MM.1S (cell line): ENCODE measurements around the gene PRKCE.
"Not testable (repeated sequence)": the region's sequence is repeated elsewhere in the genome, so short reads cannot be mapped to it uniquely, and the experiment has no call there.

Experiments used
- DNase-seq: peaks from one replicate; pipeline ENCODE4 v3.0.0-alpha.2; 2015
- H2AFZ ChIP-seq: fragments of 300-600 bp; sonication (generic); 2 replicates; pipeline ENCODE4 v1.6.0; 2016; ENCODE audit warnings: antibody characterized with exemption, low read length
- H3F3A ChIP-seq: fragments of 300-600 bp; sonication (generic); 2 replicates; pipeline ENCODE4 v1.6.1; 2016; ENCODE audit warnings: mild to moderate bottlenecking, antibody characterized with exemption, low read length, moderate library complexity, mixed read lengths; ENCODE audit not compliant: insufficient read depth
- H3K27ac ChIP-seq: fragments of 300-600 bp; sonication (generic); 2 replicates; pipeline ENCODE4 v1.5.1; 2016; ENCODE audit warnings: mild to moderate bottlenecking, low read length
- H3K27me3 ChIP-seq: fragments of 300-600 bp; sonication (generic); replicated peaks from 2 replicates; pipeline ENCODE4 v1.6.0; 2016; ENCODE audit warnings: low read length; ENCODE audit not compliant: insufficient read depth
- H3K36me3 ChIP-seq: fragments of 300-600 bp; sonication (generic); replicated peaks from 2 replicates; pipeline ENCODE4 v1.6.1; 2016; ENCODE audit warnings: mild to moderate bottlenecking, low read length, mixed read lengths; ENCODE audit not compliant: insufficient read depth
- H3K4me1 ChIP-seq: fragments of 300-600 bp; sonication (generic); 2 replicates; pipeline ENCODE4 v1.6.1; 2016; ENCODE audit warnings: low read length, mixed read lengths
- H3K4me2 ChIP-seq: fragments of 300-600 bp; sonication (generic); 2 replicates; pipeline ENCODE4 v1.6.0; 2016; ENCODE audit warnings: low read depth, low read length
- H3K4me3 ChIP-seq: fragments of 300-600 bp; sonication (generic); 2 replicates; pipeline ENCODE4 v1.5.1; 2016; ENCODE audit warnings: low read length, mixed read lengths
- H3K79me2 ChIP-seq: fragments of 300-600 bp; sonication (generic); 2 replicates; pipeline ENCODE4 v1.6.1; 2016; ENCODE audit warnings: mixed run types, low read length, mixed read lengths
- H3K9ac ChIP-seq: fragments of 300-600 bp; sonication (generic); 2 replicates; pipeline ENCODE4 v1.6.1; 2016; ENCODE audit warnings: low read length, mixed read lengths
- H3K9me2 ChIP-seq: fragments of 300-600 bp; sonication (generic); replicated peaks from 2 replicates; pipeline ENCODE4 v1.6.1; 2016; ENCODE audit warnings: mild to moderate bottlenecking, low read length, mixed read lengths; ENCODE audit not compliant: insufficient read depth
- H3K9me3 ChIP-seq: fragments of 300-600 bp; sonication (generic); replicated peaks from 2 replicates; pipeline ENCODE4 v1.6.1; 2016; ENCODE audit warnings: mild to moderate bottlenecking, low read length, mixed read lengths; ENCODE audit not compliant: insufficient read depth
- H4K20me1 ChIP-seq: fragments of 300-600 bp; sonication (generic); 2 replicates; pipeline ENCODE4 v1.6.1; 2016; ENCODE audit warnings: mild to moderate bottlenecking, low read length, moderate library complexity, mixed read lengths; ENCODE audit not compliant: insufficient read depth
- EZH2 ChIP-seq: fragments of 300-600 bp; sonication (generic); optimal IDR thresholded peaks from 2 replicates; pipeline ENCODE3; 2017; ENCODE audit warnings: low read depth, mild to moderate bottlenecking, antibody characterized with exemption, low read length, mixed read lengths
- EZH2phosphoT487 ChIP-seq: fragments of 300-600 bp; sonication (generic); IDR thresholded peaks from 2 replicates; pipeline ENCODE4 v1.6.1; 2018; ENCODE audit warnings: antibody characterized with exemption, low read length
- TF ChIP-seq, protein P1 (sequence below): fragments of 300-600 bp; sonication (generic); IDR thresholded peaks from 2 replicates; pipeline ENCODE4 v1.5.1; 2016; ENCODE audit warnings: antibody characterized with exemption, low read length, mixed read lengths

The PRKCE gene

DNA sequence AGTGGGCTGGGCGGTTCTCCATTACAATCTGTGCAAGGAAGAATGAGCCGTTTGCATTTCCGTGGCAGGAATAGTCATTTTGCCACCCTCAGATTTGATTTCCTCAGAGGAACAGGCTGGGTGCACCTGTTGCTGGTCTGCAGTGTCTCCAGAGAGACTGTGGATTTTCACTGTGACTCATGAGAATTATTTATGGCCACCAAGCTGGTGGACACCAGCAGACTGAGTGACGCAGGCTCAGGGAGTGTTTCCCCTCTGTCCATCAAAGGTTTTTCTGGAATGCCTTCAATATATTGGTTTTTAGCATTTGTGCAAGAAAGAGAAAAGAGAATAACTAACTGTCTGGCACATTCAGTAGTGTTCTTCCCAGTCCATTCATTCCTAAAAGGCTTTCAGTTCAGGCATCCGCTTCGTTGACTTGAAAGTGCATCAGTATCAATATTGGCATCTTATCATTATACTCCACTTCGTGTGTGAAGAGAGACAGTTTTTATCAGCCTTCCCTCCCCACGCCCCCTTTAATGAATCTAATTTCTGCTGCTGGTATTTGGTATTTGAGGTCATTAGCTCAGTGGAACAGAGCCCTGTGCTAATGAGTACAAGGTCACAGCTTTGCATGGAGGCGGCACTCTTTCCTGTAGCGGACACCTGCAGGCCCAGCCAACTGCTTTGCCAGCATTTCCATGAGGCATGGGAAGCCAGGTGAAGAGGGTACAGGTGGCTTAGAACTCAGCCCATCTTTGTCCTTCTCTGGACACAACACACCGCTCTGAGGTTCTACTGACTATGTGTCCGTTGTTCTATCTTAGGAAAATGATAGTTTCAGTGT is 39.9 kb downstream of the PRKCE start:
- H3K4me2 ChIP-seq: peak overlapping the region; percentile 89
- peak; percentile 85 for DNase-seq
- peaks cover 19% of the 10 kb centered on the region for H3F3A ChIP-seq
- no peak for TF ChIP-seq EZH2phosphoT487
- no peak for TF ChIP-seq EZH2
- TF ChIP-seq, protein P1, sequence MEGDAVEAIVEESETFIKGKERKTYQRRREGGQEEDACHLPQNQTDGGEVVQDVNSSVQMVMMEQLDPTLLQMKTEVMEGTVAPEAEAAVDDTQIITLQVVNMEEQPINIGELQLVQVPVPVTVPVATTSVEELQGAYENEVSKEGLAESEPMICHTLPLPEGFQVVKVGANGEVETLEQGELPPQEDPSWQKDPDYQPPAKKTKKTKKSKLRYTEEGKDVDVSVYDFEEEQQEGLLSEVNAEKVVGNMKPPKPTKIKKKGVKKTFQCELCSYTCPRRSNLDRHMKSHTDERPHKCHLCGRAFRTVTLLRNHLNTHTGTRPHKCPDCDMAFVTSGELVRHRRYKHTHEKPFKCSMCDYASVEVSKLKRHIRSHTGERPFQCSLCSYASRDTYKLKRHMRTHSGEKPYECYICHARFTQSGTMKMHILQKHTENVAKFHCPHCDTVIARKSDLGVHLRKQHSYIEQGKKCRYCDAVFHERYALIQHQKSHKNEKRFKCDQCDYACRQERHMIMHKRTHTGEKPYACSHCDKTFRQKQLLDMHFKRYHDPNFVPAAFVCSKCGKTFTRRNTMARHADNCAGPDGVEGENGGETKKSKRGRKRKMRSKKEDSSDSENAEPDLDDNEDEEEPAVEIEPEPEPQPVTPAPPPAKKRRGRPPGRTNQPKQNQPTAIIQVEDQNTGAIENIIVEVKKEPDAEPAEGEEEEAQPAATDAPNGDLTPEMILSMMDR: no peak
- H3K79me2 ChIP-seq: peaks cover 25% of the 10 kb centered on the region
- no peaks in the 10 kb centered on the region; the same call in 1 of the 2 replicates for H3K9me2 ChIP-seq
- no peaks in the 10 kb centered on the region for H3K27me3 ChIP-seq
- no peaks in the 10 kb centered on the region for H3K36me3 ChIP-seq
- peak overlapping the region; percentile 70 for H3K9ac ChIP-seq
- H3K27ac ChIP-seq: peak overlapping the region; percentile 96
- peaks cover 35% of the 10 kb centered on the region for H3K4me1 ChIP-seq
- no peaks in the 10 kb centered on the region for H4K20me1 ChIP-seq
- H2AFZ ChIP-seq: peak overlapping the region; percentile 13; the same call in 1 of the 2 replicates
- H3K4me3 ChIP-seq: peak overlapping the region; percentile 38
- no peaks in the 10 kb centered on the region for H3K9me3 ChIP-seq

DNA sequence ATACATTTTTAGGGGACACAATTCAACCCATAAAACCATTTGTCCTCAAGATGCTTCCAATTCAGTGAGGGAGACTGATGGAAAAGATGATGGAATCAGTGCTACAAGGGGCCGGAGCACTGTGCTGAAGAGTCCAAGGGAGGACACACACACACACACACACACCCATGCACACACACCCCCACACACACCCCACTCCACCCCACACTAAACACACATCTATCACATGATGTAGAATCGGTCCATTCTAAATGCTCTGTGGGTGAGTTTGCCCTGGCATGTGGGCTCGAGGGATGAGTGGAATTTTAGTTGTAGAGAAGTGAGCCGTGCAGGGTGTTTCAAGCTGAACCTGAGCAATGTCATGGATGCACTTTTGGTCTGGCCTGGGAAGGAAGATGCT is 41.1 kb downstream of the PRKCE start:
- H2AFZ ChIP-seq: no peak overlapping the region
- H4K20me1 ChIP-seq: no peaks in the 10 kb centered on the region
- peaks cover 35% of the 10 kb centered on the region for H3K4me1 ChIP-seq
- no peaks in the 10 kb centered on the region for H3K9me3 ChIP-seq
- H3K9ac ChIP-seq: peak overlapping the region; percentile 70; the same call in 1 of the 2 replicates
- no peak for DNase-seq
- H3F3A ChIP-seq: peaks cover 19% of the 10 kb centered on the region
- H3K4me3 ChIP-seq: no peak overlapping the region
- no peaks in the 10 kb centered on the region for H3K36me3 ChIP-seq
- H3K9me2 ChIP-seq: no peaks in the 10 kb centered on the region
- H3K27ac ChIP-seq: peak overlapping the region; percentile 96; the same call in 1 of the 2 replicates
- peak overlapping the region; percentile 89; the same call in 1 of the 2 replicates for H3K4me2 ChIP-seq
- TF ChIP-seq EZH2: no peak
- TF ChIP-seq, protein P1: no peak
- TF ChIP-seq EZH2phosphoT487: no peak
- no peaks in the 10 kb centered on the region for H3K27me3 ChIP-seq
- H3K79me2 ChIP-seq: peaks cover 30% of the 10 kb centered on the region

DNA sequence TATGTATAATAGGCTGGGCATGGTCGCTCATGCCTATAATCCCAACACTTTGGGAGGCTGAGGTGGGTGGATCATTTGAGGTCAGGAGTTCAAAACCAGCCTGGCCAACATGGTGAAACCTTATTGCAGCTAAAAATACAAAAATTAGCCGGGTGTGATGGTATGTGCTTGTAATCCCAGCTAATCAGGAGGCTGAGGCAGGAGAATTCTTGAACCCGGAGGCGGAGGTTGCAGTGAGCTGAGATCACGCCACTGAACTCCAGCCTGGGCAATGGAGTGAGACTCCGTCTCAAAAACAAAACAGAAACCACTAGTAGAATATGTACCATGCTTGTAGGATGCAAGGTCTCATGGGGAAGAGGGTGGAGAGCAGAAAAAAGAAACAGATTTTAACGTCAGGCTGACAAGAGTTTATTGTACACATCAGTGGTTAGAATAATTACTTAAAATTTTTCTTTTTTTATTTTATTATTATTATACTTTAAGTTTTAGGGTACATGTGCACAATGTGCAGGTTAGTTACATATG is 44.1 kb downstream of the PRKCE start:
- H2AFZ ChIP-seq, H3K9me3 ChIP-seq, DNase-seq, H3K9me2 ChIP-seq, H4K20me1 ChIP-seq, H3K36me3 ChIP-seq, H3K27ac ChIP-seq, H3K27me3 ChIP-seq, H3K4me3 ChIP-seq, H3K4me2 ChIP-seq, H3K9ac ChIP-seq: not testable (repeated sequence)
- Histone ChIP-seq H3F3A (peaks cover 19% of the 10 kb centered on the region), H3K79me2 (peaks cover 30% of the 10 kb centered on the region), H3K4me1 (peaks cover 37% of the 10 kb centered on the region)

DNA sequence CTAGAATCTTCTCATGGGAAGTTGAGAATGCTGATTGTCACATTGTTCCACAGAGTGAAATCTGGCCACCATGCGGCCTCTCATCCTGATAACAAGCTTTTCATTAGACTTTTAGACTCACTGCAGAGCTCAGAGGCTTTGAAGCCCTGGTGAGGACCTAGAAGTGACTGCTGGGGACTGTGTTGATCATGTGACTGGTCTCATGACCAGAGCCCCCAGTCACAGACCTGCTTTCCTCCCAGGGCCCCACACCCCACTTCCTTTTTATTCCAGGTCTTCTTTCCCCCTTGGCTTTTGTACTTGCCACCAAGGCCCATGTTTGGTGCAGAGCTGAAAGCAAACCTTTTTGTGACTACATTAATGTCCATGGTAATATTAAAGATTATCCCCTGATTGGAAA is 45.2 kb downstream of the PRKCE start:
- peaks cover 7% of the 10 kb centered on the region for H3F3A ChIP-seq
- no peaks in the 10 kb centered on the region for H4K20me1 ChIP-seq
- TF ChIP-seq, protein P1: no peak
- TF ChIP-seq EZH2phosphoT487 (no peak), EZH2 (no peak)
- H3K79me2 ChIP-seq: peaks cover 30% of the 10 kb centered on the region
- H2AFZ ChIP-seq: no peak overlapping the region
- H3K4me1 ChIP-seq: peaks cover 26% of the 10 kb centered on the region
- no peak overlapping the region for H3K4me3 ChIP-seq
- no peaks in the 10 kb centered on the region for H3K9me2 ChIP-seq
- H3K4me2 ChIP-seq: no peak overlapping the region
- H3K9me3 ChIP-seq: no peaks in the 10 kb centered on the region
- H3K27ac ChIP-seq: no peak overlapping the region
- H3K9ac ChIP-seq: no peak overlapping the region
- H3K36me3 ChIP-seq: no peaks in the 10 kb centered on the region
- no peak for DNase-seq
- H3K27me3 ChIP-seq: no peaks in the 10 kb centered on the region
